RWPE2 (cell line): ENCODE data around the gene CAPN7.

ENCODE experiments used
- ATAC-seq: fragments of 200-7000 bp; cut with Tn5 transposase; 3 replicates; pipeline ENCODE4 v1.9.1; 2021; ENCODE audit warnings: low read depth
- DNase-seq: peaks from one replicate; pipeline ENCODE4 v3.0.0-alpha.2; 2020; ENCODE audit warnings: low spot score
- H3K27ac ChIP-seq: fragments of 450-650 bp; 2 replicates; pipeline ENCODE4 v1.5.1; 2017; ENCODE audit warnings: mild to moderate bottlenecking; ENCODE audit not compliant: poor library complexity, severe bottlenecking
- H3K27me3 ChIP-seq: fragments of 250-450 bp; sonication (Bioruptor Pico); 2 replicates; pipeline ENCODE4 v1.5.1; 2021; ENCODE audit warnings: mild to moderate bottlenecking, moderate library complexity; ENCODE audit not compliant: insufficient read depth, poor library complexity, severe bottlenecking
- H3K36me3 ChIP-seq: fragments of 250-450 bp; sonication (Bioruptor Pico); 2 replicates; pipeline ENCODE4 v1.5.1; 2020; ENCODE audit warnings: low read depth, mild to moderate bottlenecking, moderate library complexity
- H3K4me1 ChIP-seq: fragments of 250-450 bp; sonication (Bioruptor Pico); 2 replicates; pipeline ENCODE4 v1.5.1; 2021; ENCODE audit warnings: mild to moderate bottlenecking, moderate library complexity; ENCODE audit not compliant: insufficient read depth, poor library complexity, severe bottlenecking
- H3K4me3 ChIP-seq: fragments of 250-450 bp; sonication (Bioruptor Pico); 2 replicates; pipeline ENCODE4 v1.5.1; 2021; ENCODE audit warnings: mild to moderate bottlenecking, moderate library complexity; ENCODE audit not compliant: severe bottlenecking
- H3K9me3 ChIP-seq: fragments of 250-450 bp; sonication (Bioruptor Pico); 2 replicates; pipeline ENCODE4 v1.5.1; 2021; ENCODE audit warnings: mild to moderate bottlenecking, moderate library complexity; ENCODE audit not compliant: severe bottlenecking
- CTCF ChIP-seq: fragments of 450-650 bp; IDR thresholded peaks from one replicate; pipeline ENCODE4 v1.5.1; 2017; ENCODE audit warnings: mild to moderate bottlenecking, moderate library complexity; ENCODE audit not compliant: poor library complexity, severe bottlenecking

The CAPN7 gene

DNA sequence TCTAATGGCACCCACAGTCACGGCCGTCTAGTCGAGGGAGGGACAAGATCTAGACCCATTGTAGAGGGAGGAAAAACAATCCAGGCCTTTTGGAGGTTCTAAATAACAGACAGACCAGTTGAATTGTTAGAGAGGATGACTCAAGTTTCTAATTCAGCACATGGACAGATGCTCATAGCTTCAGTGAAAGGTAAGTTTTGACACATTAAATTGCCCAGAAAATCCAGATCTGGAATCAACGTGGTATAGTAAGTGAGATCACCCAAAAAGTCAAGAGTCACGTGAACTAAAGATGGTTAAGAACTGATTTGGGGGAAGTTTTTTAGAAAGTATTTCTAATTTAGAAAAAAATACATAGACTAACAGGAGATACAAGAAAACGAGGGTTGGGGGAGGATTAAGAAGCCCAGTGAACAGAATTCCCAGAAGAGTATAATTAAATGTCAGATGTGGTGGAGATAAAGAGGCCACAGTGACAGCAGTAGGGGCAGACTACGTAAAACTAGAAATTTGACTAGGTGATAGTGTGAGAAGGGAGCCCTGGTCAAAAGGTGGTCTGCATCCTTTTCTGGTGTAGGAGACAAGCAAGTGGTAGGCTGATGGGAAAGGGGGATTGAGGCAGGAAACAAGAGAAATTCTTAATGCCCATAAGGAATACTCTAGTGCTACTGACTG lies 47.1 kb downstream of the CAPN7 start:
- TF ChIP-seq CTCF = no peak
- Histone ChIP-seq H3K27ac (no peak overlapping the region), H3K36me3 (peaks cover 73% of the 10 kb centered on the region), H3K4me3 (no peak overlapping the region), H3K4me1 (no peaks in the 10 kb centered on the region), H3K9me3 (no peaks in the 10 kb centered on the region), H3K27me3 (no peaks in the 10 kb centered on the region)
- DNase-seq (no peak), ATAC-seq (no peak)

- no peaks in the 10 kb centered on the region for H3K4me1 ChIP-seq
- no peak for TF ChIP-seq CTCF
- H3K36me3 ChIP-seq = peaks cover 58% of the 10 kb centered on the region
- H3K9me3 ChIP-seq = no peaks in the 10 kb centered on the region
- no peak overlapping the region for H3K4me3 ChIP-seq
- no peaks in the 10 kb centered on the region for H3K27me3 ChIP-seq
- H3K27ac ChIP-seq = no peak overlapping the region
- no peak for DNase-seq
- no peak for ATAC-seq
These were observed 49.2 kb downstream of the CAPN7 start for GRCh38 chr3:15255215-15255614.

GRCh38 chr3:15256861-15257341 lies 50.9 kb downstream of the CAPN7 start:
- Histone ChIP-seq H3K27ac (no peak overlapping the region), H3K4me3 (no peak overlapping the region), H3K4me1 (peaks cover 4% of the 10 kb centered on the region), H3K9me3 (no peaks in the 10 kb centered on the region), H3K27me3 (no peaks in the 10 kb centered on the region), H3K36me3 (peaks cover 41% of the 10 kb centered on the region)
- no peak for DNase-seq
- ATAC-seq = no peak
- no peak for TF ChIP-seq CTCF

DNA sequence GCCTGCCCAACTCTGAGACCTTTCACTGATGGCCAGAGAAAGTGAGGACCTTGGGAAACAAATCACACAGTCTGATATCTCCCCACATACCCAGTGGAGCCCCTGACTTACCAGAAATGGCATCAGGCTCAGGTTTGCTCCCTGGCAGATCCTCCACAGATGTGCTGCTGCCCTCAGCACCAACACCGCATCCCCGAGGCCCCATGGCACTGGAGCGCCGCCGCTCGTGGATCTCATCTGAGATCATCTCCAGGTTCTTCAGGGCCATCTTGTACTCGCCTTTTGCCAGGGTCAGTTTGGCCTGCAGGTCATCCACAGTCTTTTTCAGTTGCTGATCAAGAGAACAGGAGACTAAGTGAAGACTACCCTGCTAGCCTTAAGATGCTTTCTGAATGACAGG lies 52.7 kb downstream of the CAPN7 start:
- no peak for TF ChIP-seq CTCF
- Histone ChIP-seq H3K9me3 (no peaks in the 10 kb centered on the region), H3K36me3 (peaks cover 23% of the 10 kb centered on the region), H3K4me3 (no peak overlapping the region), H3K27me3 (no peaks in the 10 kb centered on the region), H3K4me1 (peaks cover 4% of the 10 kb centered on the region), H3K27ac (no peak overlapping the region)
- DNase-seq (no peak), ATAC-seq (no peak)

DNA sequence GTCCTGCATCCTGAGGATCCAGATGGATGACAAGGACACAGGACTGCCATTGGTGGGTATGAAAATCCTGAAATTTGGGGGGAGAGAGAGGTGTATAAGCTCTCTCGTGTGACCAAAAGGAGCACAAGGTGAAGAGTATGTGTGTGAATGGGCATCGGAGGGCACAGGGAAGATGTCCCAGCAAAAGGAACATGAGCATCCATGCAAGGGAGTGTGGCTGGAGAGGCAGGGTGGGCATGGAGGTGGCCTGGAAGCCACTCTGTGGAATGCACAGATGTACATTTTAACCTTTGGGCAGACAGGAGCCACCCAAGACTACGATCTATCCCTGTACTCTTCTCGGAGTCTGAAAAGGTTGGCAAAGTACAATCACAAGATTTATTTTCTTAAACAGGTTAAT lies 54.5 kb downstream of the CAPN7 start:
- no peak overlapping the region for H3K4me3 ChIP-seq
- TF ChIP-seq CTCF = no peak
- peaks cover 15% of the 10 kb centered on the region; the same call in 1 of the 2 replicates for H3K36me3 ChIP-seq
- H3K27me3 ChIP-seq = no peaks in the 10 kb centered on the region
- H3K9me3 ChIP-seq = no peaks in the 10 kb centered on the region
- no peak for DNase-seq
- H3K27ac ChIP-seq = no peak overlapping the region
- H3K4me1 ChIP-seq = peaks cover 4% of the 10 kb centered on the region
- no peak for ATAC-seq
